ENCODE results near the gene RAP2B. TPM values are rescaled to one million over a fixed set of nuclear protein-coding genes. Genes with fewer than 3 reads are reported as not detected.
A peak's percentile ranks its signal among the peaks of the same experiment; 100 is the strongest.

The RAP2B gene
- total and polyA plus RNA-seq, 4 donors = 1.3 to 7.8 (median 3.2) TPM

- TF ChIP-seq FOXA2 (IDR thresholded peaks at IDR 0.05) (no peak), MAX (IDR thresholded peaks at IDR 0.05) (no peak), SP1 (IDR thresholded peaks at IDR 0.05) (no peak), RAD21 (IDR thresholded peaks at IDR 0.05) (no peak), GABPA (IDR thresholded peaks at IDR 0.05 in 1 of 2, conservative IDR thresholded peaks at IDR 0.05 in 1 of 2) (peak in 1 of 2 donors; percentile 13), HNF4G (IDR thresholded peaks at IDR 0.05) (no peak), ATF3 (IDR thresholded peaks at IDR 0.05) (no peak)
- DNase-seq (ENCODE audit: low spot score) = no peak
- Histone ChIP-seq H3K4me3 (ENCODE audit: low read depth in 1 of 3, low read length in 3 of 3) (no peak overlapping the region), H3K4me1 (ENCODE audit: control insufficient read depth in 4 of 4, insufficient read depth in 4 of 4, low read length in 3 of 4) (peaks cover 5 to 24% (median 13%) of the 10 kb centered on the region in 4 donors), H3K9ac (ENCODE audit: low read depth in 1 of 2, low read length in 2 of 2) (no peak overlapping the region), H3K36me3 (ENCODE audit: control insufficient read depth in 4 of 4, insufficient read depth in 3 of 4, low read depth in 1 of 4, low read length in 3 of 4) (no peaks in the 10 kb centered on the region), H3K27ac (ENCODE audit: low read depth in 1 of 2, low read length in 2 of 2) (no peak overlapping the region), H3K9me3 (ENCODE audit: control insufficient read depth in 4 of 4, low read length in 3 of 4) (no peaks in the 10 kb centered on the region), H3K27me3 (ENCODE audit: control insufficient read depth in 4 of 4, insufficient read depth in 4 of 4, low read length in 3 of 4) (no peaks in the 10 kb centered on the region)
- WGBS = 74% methylated on average over 3 of the region's 3 CpGs
These were observed 4.2 kb downstream of the RAP2B start for GRCh38 chr3:153166206-153166605.

- H3K9ac ChIP-seq (ENCODE audit: low read depth in 1 of 2, low read length in 2 of 2) = peak overlapping the region in 1 of 2 donors; percentile 43
- H3K27ac ChIP-seq (ENCODE audit: low read depth in 1 of 2, low read length in 2 of 2) = no peak overlapping the region
These were observed 4.8 kb downstream of the RAP2B start for GRCh38 chr3:153166796-153167195.

More at GRCh38 chr3:153166796-153167195, 4.8 kb downstream of the RAP2B start:
- peaks cover 5 to 19% (median 11%) of the 10 kb centered on the region in 4 donors for H3K4me1 ChIP-seq (ENCODE audit: control insufficient read depth in 4 of 4, insufficient read depth in 4 of 4, low read length in 3 of 4)
- no peaks in the 10 kb centered on the region for H3K9me3 ChIP-seq (ENCODE audit: control insufficient read depth in 4 of 4, low read length in 3 of 4)
- TF ChIP-seq NR2F2 (IDR thresholded peaks at IDR 0.05) = no peak
- no peak for TF ChIP-seq EGR1 (IDR thresholded peaks at IDR 0.05; ENCODE audit: low read depth in 2 of 2)
- no peak for TF ChIP-seq TAF1 (conservative IDR thresholded peaks at IDR 0.05)
- no peak for TF ChIP-seq GABPA (IDR thresholded peaks at IDR 0.05 in 1 of 2, conservative IDR thresholded peaks at IDR 0.05 in 1 of 2)
- no peak for TF ChIP-seq ATF3 (IDR thresholded peaks at IDR 0.05)
- TF ChIP-seq RAD21 (IDR thresholded peaks at IDR 0.05) = no peak
- no peak for TF ChIP-seq ZBTB33 (IDR thresholded peaks at IDR 0.05)
- TF ChIP-seq FOXA1 (IDR thresholded peaks at IDR 0.05) = no peak
- no peak for TF ChIP-seq CTCF (IDR thresholded peaks at IDR 0.05; ENCODE audit: low read depth, low read length, missing input control)
- TF ChIP-seq HNF4A (conservative IDR thresholded peaks at IDR 0.05) = no peak
- no peak for TF ChIP-seq MAX (IDR thresholded peaks at IDR 0.05)
- no peak for TF ChIP-seq HNF4G (IDR thresholded peaks at IDR 0.05)
- TF ChIP-seq RXRA (IDR thresholded peaks at IDR 0.05) = no peak
- TF ChIP-seq FOXA2 (IDR thresholded peaks at IDR 0.05) = no peak
- no peak for TF ChIP-seq SP1 (IDR thresholded peaks at IDR 0.05)
- TF ChIP-seq YY1 (IDR thresholded peaks at IDR 0.05) = no peak
- TF ChIP-seq REST (IDR thresholded peaks at IDR 0.05) = no peak
- TF ChIP-seq JUND (IDR thresholded peaks at IDR 0.05) = no peak
- H3K27me3 ChIP-seq (ENCODE audit: control insufficient read depth in 4 of 4, insufficient read depth in 4 of 4, low read length in 3 of 4) = no peaks in the 10 kb centered on the region
- no peak for DNase-seq (ENCODE audit: low spot score)
- H3K36me3 ChIP-seq (ENCODE audit: control insufficient read depth in 4 of 4, insufficient read depth in 3 of 4, low read depth in 1 of 4, low read length in 3 of 4) = no peaks in the 10 kb centered on the region
- no peak overlapping the region for H3K4me3 ChIP-seq (ENCODE audit: low read depth in 1 of 3, low read length in 3 of 3)
- 87% methylated on average over 2 of the region's 2 CpGs for WGBS

Data from liver (tissue), 9 donors.